ENCODE results near the gene COL24A1.

GRCh38 chr1:85850238-85850637, 306.3 kb downstream of the COL24A1 start:
- TF ChIP-seq, protein P1, sequence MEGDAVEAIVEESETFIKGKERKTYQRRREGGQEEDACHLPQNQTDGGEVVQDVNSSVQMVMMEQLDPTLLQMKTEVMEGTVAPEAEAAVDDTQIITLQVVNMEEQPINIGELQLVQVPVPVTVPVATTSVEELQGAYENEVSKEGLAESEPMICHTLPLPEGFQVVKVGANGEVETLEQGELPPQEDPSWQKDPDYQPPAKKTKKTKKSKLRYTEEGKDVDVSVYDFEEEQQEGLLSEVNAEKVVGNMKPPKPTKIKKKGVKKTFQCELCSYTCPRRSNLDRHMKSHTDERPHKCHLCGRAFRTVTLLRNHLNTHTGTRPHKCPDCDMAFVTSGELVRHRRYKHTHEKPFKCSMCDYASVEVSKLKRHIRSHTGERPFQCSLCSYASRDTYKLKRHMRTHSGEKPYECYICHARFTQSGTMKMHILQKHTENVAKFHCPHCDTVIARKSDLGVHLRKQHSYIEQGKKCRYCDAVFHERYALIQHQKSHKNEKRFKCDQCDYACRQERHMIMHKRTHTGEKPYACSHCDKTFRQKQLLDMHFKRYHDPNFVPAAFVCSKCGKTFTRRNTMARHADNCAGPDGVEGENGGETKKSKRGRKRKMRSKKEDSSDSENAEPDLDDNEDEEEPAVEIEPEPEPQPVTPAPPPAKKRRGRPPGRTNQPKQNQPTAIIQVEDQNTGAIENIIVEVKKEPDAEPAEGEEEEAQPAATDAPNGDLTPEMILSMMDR (IDR thresholded peaks at IDR 0.05), result no peak
- TF ChIP-seq POLR2A (IDR thresholded peaks at IDR 0.05), result no peak

Measured in breast epithelium (tissue), 3 donors.